HG03565 (cell line): ENCODE results near the gene EML3.
"Not testable (repeated sequence)": the region's sequence is repeated elsewhere in the genome, so short reads cannot be mapped to it uniquely, and the experiment has no call there.

ENCODE experiments used
- ATAC-seq: cut with Tn5 transposase; IDR thresholded peaks from one replicate; pipeline ENCODE4 v1.9.1; 2021; ENCODE audit warnings: mild to moderate bottlenecking, moderate library complexity; ENCODE audit not compliant: unreplicated experiment

The EML3 gene

GRCh38 chr11:62601122-62601371, 11.5 kb downstream of the EML3 start:
- no peak for ATAC-seq

DNA sequence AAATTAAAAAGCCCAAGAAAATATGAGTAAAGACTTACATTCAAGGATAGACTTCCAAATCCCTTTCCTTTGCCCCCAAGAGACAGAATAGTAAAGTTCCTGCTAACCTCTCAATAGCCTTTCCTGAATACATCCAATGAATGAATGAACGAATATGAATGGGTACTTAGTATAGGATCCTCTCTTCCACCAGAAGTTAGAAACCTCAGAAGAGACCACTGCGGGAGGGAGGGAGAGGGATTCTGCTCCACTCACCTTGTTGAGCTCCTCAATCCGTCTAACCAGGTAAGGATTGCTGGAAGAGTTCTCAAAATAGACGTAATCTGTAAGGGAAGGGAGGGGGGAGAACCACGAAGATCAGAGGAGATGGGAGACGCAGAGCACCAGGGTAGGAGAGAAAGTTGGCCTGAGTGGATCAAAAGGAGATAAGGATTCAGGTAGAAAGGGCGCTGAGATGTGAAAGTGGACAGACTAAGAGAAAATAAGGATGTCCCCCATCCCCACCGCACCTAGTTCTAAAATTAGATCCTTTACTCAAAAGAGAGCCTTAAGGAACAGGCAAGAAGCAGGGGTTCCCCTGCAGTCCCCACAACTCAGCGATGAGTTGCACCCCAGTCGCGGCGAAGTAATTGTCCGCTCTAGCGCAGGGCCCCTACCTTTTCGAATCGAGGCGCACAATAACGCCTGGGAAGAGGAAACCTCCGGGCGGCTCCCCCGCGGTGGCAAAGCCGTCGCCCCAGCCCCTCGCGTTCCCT, 12.0 kb downstream of the EML3 start:
- no peak for ATAC-seq

DNA sequence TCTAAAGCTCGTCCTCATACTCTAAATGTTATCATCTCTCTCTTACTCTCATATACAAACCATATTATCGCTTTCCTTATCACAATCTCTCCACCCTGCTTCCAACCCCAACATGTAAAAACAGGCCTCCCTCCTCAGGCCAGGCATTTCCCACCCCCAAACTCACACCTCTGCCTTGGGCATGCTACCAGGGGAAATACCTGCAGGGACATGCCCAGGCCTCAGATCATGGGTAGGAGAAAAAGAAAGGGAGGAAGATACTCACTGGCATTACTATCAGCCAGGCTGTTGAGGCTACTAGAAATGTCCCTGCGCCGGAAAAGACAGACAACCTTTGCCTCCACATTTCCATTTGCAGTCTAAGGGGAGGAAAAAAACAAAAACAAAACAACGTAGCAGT, 12.7 kb downstream of the EML3 start:
- no peak for ATAC-seq

DNA sequence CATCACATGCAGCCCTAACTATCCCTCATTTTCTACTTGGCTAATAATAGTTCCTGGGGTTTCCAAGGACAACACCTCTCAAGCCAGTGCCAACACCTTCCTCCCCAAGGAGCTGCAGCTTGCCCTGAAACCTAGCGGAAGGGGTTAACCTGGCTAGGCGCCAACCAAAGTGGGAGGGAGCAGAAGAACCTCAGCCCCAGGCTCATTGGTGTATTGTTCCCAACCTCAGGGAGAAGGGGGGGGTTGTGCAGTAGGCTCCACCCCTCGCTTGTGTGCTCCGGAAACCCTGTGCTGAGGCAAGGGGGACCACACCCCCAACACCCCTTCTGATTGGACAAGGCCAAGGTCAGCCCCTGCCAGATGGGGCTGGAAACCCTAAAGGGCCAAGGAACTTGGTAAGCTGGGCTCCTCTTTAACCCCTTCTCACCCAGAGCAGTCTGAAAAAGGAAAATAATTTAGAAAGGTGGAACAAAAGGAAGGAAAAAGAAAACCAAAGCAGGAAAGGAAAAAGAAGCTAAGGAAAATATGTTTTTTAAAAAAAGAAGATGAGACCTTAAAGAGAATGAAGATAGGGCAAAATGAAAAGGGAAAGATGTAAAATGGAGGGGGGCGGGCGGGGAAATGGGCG, 13.4 kb downstream of the EML3 start:
- peak; percentile 25 for ATAC-seq

DNA sequence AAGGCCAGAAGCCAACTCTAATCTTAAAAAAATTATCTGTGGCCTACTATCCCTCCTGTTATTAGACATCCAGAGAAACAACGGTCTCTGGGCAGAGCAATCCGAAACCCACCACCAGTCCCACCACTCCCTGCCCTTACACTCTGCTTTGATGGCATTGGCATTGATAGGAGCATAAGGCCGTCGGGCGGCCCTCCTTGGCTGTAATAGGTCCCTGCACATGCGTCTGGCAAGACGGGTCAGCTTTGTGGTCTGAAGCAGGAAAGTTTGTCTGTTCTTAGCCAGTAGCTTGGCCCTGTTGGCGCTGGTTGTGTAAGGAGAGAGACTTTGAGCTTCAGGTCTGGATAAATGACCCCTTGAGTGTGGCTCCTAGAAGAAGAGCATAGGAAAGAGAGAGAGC, 17.5 kb downstream of the EML3 start:
- ATAC-seq, result no peak

DNA sequence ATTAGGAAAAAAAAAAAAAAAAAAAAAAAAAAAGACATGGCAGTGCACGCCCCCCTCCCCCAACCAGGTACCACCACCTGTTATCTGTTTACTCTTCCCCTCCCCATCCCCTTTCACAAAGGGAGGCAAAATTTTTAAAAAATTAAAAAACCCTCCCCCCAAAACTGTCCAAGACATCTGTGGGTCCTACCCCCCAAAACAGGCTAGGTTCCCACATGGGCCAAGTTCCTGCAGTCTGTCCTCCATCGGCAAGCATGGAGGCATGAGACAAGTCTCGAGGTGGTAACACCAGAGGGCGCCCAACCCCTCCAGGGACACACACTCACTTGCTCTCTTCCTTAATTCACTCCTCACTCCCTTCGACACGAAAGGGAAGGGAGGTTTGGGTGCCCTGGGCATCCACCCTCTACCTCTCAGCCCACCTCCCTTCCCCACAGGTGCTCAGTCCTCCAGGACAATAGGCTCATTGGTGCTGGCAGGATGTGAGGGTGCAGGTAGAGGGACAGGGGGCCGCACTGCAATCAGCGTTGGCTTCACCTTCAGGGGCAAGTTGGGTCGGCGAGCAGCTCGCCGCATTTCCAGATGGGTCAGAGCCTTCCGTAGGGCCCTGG, 19.0 kb downstream of the EML3 start:
- ATAC-seq, result no peak

DNA sequence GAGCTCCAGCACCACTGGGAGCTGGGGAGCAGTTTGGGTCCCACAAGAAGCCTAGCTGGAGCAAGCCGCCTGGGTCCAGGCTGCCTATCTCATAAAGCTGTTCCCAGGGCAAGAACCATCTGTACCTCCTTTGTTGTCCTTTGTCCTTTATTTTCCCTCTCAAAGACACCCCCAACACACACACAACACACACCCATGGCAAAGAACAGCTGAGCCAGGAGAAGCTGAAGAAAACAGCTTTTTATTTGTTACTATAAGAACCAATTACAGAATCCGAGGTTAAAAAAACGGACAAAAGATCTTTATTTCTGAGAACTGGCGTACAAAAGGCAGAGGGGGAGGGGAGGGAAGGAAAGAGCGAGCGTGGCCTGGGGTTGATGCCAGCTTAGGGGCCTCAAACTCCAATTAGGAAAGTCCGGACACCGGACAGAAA, 19.6 kb downstream of the EML3 start:
- no peak for ATAC-seq

- ATAC-seq, result no peak
These were observed 20.3 kb downstream of the EML3 start for GRCh38 chr11:62592146-62592815.

DNA sequence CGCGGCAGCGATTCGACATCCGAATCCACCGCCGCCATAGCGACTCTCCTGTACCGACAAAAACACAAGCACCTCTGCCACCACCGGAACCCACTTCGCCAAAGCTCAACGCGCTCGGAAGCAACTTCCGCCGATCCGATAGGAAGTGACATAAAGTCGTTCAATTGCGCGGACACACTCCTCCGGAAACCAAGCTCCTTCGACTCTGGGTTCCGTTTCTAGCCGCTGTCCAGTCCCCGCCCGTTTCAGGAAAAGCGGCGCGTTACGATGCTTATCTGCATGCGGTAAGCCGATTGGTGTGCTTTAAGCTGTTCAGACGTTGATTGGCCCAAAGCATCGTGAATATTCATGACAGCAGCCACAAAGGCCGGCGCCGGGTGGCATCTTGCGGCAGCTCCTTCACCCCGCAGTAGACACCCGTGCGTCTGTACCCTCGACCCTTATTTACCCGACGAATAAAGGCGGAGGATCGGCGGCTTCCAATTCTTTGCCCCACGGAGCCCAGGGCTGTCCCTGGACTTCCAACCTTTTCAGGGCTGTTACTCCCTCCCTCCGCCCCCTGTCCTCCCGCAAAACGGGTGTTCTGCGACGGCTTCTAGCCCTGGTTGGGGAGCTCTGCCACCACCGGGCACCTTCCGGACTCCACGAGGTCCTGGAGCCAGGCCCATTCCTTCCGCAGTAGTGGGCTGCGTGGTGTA, 21.0 kb downstream of the EML3 start, which contains the start of gene TUT1:
Gene TUT1, minus strand, starts transcription at position 76 of the 698 bp plus-strand sequence. Its CDS starts 38 bp downstream, at position 38.
- ATAC-seq, result peak; percentile 74

- ATAC-seq, result no peak
These were observed 23.5 kb downstream of the EML3 start for GRCh38 chr11:62588966-62589637.

DNA sequence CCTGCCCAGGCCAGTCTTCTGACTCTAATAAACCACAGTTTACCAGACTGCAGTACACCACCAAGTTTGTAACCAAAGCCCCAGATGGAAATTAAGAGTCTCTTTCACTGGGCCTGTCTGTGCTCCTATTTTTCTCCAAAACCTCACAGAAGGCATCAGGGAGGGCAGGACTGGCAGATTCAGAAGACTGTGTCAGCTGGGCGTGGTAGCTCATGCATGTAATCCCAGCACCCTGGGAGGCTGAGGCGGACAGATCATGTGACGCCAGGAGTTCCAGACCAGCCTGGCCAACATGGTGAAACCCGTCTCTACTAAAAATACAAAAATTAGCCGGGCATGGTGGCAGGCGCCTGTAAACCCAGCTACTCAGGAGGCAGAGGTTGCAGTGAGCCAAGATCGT, 27.2 kb downstream of the EML3 start:
- ATAC-seq, result not testable (repeated sequence)

GRCh38 chr11:62581735-62582134, 30.8 kb downstream of the EML3 start:
- ATAC-seq, result not testable (repeated sequence)

DNA sequence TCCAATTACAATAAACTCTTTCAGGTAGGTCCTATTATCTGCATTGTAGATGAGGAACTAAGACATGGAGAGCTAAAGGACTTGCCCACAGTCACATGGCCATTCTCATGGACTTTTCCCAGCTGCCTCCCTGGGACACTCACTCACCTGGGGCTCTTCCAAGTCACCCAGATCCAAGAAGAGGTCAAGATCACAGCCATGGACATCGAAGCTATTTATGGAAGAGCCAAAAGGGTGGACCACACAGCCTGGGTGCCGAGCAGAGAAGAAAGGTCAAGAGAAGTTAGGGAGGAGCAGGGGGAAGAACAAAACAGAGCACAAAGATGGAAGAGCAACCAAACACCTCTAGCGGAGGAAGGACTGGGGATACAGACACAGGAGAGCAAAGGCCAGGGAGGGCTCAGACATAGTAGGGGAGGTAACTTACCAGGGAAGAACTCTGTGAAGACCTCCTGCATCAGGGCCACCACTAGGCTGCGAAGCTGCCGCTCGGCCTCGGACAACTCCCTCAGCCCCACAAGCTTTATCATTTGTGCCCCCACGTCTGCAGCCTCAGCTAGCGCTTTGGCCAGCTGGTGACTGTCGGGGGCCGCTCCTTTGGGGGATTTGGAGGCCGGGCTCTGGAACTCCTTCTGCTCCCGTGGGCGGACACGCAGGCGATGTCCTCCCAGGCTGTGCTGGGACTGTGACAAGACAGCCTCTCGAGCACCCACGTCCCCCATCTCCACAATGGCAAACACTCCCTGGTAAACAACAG, 31.4 kb downstream of the EML3 start:
- ATAC-seq, result no peak

DNA sequence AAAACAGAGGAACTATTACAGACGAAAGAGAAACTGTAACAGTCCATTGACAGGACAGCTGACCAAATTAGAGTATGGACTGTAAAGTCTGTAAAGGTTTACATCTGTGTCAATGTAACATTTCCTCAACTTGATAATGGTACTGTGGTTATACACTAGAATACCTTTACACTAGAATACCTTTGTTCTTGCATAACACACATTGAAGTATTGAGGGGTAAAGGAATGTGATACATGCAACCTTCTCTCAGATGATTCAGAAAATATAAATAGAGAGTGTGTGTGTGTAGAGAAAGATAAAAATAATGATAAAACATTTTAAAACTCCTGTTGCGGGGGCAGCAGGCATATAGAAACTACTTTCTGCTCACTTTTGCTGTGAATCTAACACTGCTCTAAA, 33.3 kb downstream of the EML3 start:
- no peak for ATAC-seq

DNA sequence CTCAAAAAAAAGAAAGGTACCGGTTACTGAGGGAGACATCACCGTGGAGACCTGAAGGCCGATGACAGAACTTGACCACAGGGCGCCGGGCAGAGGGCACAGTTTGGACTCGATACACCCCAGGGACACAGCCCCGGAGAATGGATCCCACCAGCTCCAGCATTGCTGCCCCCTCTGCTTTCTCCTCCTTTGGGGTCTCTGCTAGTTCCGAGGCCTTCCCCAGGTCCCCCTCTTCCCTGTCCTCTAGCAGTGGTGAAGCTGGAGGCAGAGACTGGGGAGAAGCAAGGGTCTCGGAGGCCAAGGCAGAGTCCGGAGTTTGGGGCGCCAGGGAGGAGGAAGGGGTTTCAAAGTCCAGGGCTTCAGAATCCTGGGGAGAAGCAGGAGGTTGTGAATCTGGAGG, 34.0 kb downstream of the EML3 start:
- ATAC-seq, result no peak

DNA sequence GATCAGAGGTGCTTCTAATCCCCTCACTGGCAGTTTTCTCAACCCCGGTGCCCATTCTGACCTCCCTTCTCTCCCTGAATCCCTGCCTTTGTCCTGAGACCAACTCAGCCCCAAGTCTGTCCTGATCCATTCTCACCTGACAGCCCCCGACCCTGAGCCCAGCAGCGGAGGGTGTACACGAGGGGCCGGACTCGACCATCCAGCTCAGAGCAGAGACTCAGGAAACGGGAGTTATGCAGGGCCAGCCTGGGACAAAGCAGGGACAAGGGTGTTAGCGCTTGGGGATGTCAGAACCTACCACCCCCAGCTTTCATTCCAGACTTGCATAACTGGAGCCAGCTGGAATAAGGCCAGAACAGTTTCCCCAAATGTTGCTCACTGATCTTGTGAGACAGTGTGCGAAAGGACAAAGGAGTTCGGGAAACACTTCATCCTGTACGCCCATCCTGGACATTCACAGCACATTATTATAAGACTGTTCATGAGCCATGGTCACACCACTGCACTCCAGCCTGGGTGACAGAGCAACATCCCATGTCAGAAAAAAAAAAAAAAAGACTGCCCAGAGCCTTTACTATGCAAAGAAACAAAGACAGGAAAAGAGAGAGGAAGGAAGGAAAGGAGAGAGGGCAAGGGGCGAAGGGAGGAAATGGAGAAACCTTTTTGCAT, 35.4 kb downstream of the EML3 start:
- ATAC-seq, result no peak

DNA sequence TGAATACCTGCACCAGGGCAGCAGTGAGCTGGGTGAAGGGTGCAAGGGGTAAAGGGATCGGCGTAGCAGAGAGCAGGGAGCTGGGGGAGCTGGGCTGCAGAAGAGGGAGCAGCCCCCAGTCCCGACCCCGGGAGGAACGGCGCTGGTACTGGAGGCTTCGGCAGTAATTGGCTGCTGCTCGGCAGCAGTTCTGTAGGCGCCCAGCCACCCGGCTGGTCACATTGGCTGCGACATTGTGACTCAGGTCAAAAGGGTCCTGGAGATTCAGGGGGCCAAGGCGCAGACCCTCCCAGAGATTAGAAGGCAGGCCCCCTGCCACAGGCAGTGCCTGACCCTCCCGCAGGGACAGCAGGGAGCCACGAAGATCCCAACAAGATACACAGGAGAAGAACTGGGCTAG, 36.7 kb downstream of the EML3 start:
- ATAC-seq, result no peak

- ATAC-seq, result no peak
These were observed 37.4 kb downstream of the EML3 start for GRCh38 chr11:62575156-62575555.

- peak; percentile 2 for ATAC-seq
These were observed 38.1 kb downstream of the EML3 start for GRCh38 chr11:62574363-62575071.
